Measurements from ENCODE around the gene TRAPPC2L. TPM values are rescaled to one million over a fixed set of nuclear protein-coding genes. Genes with fewer than 3 reads are reported as not detected.

Gene TRAPPC2L
- total RNA-seq, 4 donors from 2014 or later = 30.9 to 49.4 (median 35.4) TPM

DNA sequence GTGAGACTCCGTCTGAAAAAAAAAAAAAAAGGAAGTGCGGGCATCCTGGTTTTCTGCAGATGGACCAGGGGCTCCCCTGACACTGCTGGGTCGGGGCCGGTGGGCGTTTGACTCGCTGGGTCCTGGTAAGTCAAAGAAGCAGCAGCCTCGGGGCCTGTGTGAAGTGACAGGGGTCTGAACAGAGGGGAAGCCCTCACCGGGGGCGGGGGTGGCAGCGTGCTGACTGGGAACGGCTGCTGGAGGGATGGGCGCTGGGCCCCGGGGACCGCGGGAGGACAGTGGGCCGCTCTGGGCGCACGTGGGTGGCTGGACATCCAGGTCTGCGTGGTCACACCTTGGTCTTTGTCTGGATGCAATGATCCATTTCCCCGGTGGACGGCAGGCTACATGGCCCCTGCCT is 8.4 kb upstream of the TRAPPC2L start:
- TF ChIP-seq CTCF (IDR thresholded peaks at IDR 0.05; ENCODE audit: low read depth) = no peak

- TF ChIP-seq CTCF (IDR thresholded peaks at IDR 0.05; ENCODE audit: low read depth) = no peak
These were observed 6.3 kb upstream of the TRAPPC2L start for GRCh38 chr16:88850531-88851199.

GRCh38 chr16:88851616-88852015 is 5.3 kb upstream of the TRAPPC2L start:
- no peak for TF ChIP-seq CTCF (IDR thresholded peaks at IDR 0.05; ENCODE audit: low read depth)

DNA sequence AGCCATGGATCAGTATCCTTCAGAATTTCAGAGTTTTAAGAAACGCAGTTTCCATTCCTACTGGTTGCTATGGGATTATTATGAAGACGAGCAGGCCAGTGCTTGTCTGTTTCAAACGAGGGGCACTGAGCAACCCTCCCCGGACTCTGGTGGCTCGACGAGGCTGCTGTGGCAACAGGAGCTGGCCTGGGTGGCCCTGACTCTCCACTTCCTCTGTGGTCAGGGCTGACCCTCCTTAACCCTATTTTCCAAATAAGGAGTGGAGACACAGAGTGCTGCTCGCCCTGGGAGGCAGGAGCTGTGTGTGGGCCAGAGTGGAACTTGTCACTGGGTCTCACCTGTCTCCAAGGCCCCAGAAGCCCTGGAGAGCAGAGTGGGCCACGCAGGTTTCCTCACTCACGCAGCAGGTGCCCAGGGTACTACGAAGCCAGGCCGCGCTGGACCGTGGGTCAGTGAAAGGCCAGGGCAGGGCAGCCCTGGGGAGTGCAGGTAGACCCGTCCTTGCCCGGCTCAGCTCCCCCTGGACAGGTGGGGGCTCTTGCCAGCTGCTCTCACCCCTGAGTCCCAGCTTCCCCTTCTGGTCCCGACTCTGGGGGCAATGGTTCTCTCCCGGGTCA is 3.5 kb upstream of the TRAPPC2L start:
- TF ChIP-seq CTCF (IDR thresholded peaks at IDR 0.05; ENCODE audit: low read depth) = no peak

DNA sequence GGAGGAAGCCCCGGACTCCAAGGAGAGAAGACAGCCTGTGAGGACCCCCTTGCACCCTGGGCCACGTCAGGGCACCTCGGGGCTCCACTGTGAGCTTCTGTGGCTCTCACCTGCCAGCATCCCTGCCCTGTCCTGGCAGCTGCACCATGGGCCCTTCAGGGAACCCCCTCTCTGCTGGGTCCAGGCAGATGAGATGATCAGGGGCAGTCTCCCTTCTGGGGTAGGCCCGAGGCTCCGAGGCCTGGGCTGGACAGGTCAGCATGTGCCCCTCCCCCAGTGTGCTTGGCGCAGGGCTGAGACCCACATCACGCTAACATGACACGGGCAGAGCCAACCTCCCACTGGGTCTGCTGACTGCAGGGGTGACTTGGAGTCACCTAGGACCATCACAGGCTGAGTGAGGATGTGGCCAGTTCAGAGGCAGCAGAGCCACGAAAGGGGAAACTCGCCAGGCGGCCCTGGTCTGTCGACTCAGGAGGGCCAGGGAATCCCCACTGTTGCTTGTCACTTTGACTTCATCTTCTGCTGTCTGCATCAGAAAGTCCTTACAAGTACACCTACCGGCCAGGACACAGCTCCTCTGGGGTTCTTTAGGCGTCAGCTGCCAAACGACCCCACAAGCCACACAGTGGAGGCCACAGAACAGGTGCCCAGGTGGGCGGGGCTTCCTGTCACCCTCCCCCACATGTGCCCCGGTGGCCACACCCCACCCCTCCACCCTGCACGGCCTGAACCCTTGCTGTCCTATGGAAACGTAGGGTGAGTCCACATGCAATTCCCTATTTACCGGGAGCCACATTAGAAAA is 2.4 kb upstream of the TRAPPC2L start:
- TF ChIP-seq CTCF (IDR thresholded peaks at IDR 0.05; ENCODE audit: low read depth) = no peak

- TF ChIP-seq CTCF (IDR thresholded peaks at IDR 0.05; ENCODE audit: low read depth) = no peak
These were observed 1.8 kb upstream of the TRAPPC2L start for GRCh38 chr16:88855176-88855575.

- no peak for TF ChIP-seq CTCF (IDR thresholded peaks at IDR 0.05; ENCODE audit: low read depth)
These were observed 1.2 kb upstream of the TRAPPC2L start for GRCh38 chr16:88855736-88856121.

Measured in subcutaneous adipose tissue (tissue), 4 donors.